CD4-positive, alpha-beta T cell treated with Interleukin-2 at 100 ng/mL for 4 hours (primary cell): ENCODE measurements around the gene KLHL8.
"Not testable (repeated sequence)": the region's sequence is repeated elsewhere in the genome, so short reads cannot be mapped to it uniquely, and the experiment has no call there.

Experiments used
- DNase-seq: peaks from one replicate; pipeline ENCODE4 v3.0.0-alpha.2; 2020; ENCODE audit warnings: low spot score

Gene KLHL8

GRCh38 chr4:87228262-87228860 is 7.9 kb upstream of the KLHL8 start:
- DNase-seq: no peak

- DNase-seq: no peak
These were observed 7.3 kb upstream of the KLHL8 start for GRCh38 chr4:87227751-87228151.

GRCh38 chr4:87225936-87226335 is 5.5 kb upstream of the KLHL8 start:
- DNase-seq: no peak

GRCh38 chr4:87224141-87224923 is 3.9 kb upstream of the KLHL8 start:
- no peak for DNase-seq

- DNase-seq: peak; percentile 40
These were observed 755 bp downstream of the KLHL8 start for GRCh38 chr4:87219632-87220093.

- DNase-seq: not testable (repeated sequence)
These were observed 3.1 kb downstream of the KLHL8 start for GRCh38 chr4:87217235-87217763.

- DNase-seq: no peak
These were observed 3.9 kb downstream of the KLHL8 start for GRCh38 chr4:87216469-87216868.

- DNase-seq: no peak
These were observed 6.9 kb downstream of the KLHL8 start for GRCh38 chr4:87213421-87214075.

GRCh38 chr4:87211249-87211952 is 9.0 kb downstream of the KLHL8 start:
- no peak for DNase-seq

- no peak for DNase-seq
These were observed 10.7 kb downstream of the KLHL8 start for GRCh38 chr4:87209696-87210095.

- no peak for DNase-seq
These were observed 11.2 kb downstream of the KLHL8 start for GRCh38 chr4:87209182-87209581.

GRCh38 chr4:87204559-87204958 is 15.9 kb downstream of the KLHL8 start:
- no peak for DNase-seq

- no peak for DNase-seq
These were observed 23.5 kb downstream of the KLHL8 start for GRCh38 chr4:87196927-87197326.

GRCh38 chr4:87196146-87196545 is 24.3 kb downstream of the KLHL8 start:
- DNase-seq: no peak

- no peak for DNase-seq
These were observed 26.3 kb downstream of the KLHL8 start for GRCh38 chr4:87193958-87194675.

- no peak for DNase-seq
These were observed 28.1 kb downstream of the KLHL8 start for GRCh38 chr4:87192145-87192919.

GRCh38 chr4:87188932-87189331 is 31.5 kb downstream of the KLHL8 start:
- DNase-seq: no peak

GRCh38 chr4:87188048-87188447 is 32.4 kb downstream of the KLHL8 start:
- no peak for DNase-seq

GRCh38 chr4:87185146-87185870 is 35.1 kb downstream of the KLHL8 start:
- no peak for DNase-seq

- no peak for DNase-seq
These were observed 39.7 kb downstream of the KLHL8 start for GRCh38 chr4:87180767-87181166.
